Mesodermal cell (in vitro differentiated cells): Measurements from ENCODE around the gene SVIL.
"Not testable (repeated sequence)": the region's sequence is repeated elsewhere in the genome, so short reads cannot be mapped to it uniquely, and the experiment has no call there.

Source experiments
- H3K27ac ChIP-seq: 2 replicates; pipeline ENCODE4 v1.7.0; 2013; ENCODE audit warnings: mild to moderate bottlenecking, low read depth, low read length, moderate library complexity; ENCODE audit not compliant: severe bottlenecking
- H3K36me3 ChIP-seq: 2 replicates; pipeline ENCODE4 v1.7.1; 2013; ENCODE audit warnings: mild to moderate bottlenecking, low read length, moderate library complexity; ENCODE audit not compliant: control insufficient read depth, insufficient read depth
- H3K4me1 ChIP-seq: one replicate; pipeline ENCODE4 v1.7.1; 2013; ENCODE audit warnings: mild to moderate bottlenecking, low read length; ENCODE audit not compliant: insufficient read depth, control insufficient read depth, poor library complexity, severe bottlenecking
- H3K4me3 ChIP-seq: 2 replicates; pipeline ENCODE4 v1.7.0; 2013; ENCODE audit warnings: low read length, control low read depth, mild to moderate bottlenecking; ENCODE audit not compliant: insufficient read depth, poor library complexity, severe bottlenecking; ENCODE audit errors: extremely low read depth
- H3K9me3 ChIP-seq: 2 replicates; pipeline ENCODE4 v1.7.1; 2013; ENCODE audit warnings: mild to moderate bottlenecking, low read length, moderate library complexity; ENCODE audit not compliant: control insufficient read depth
- WGBS, 2 experiments: methylation state at CpG; one replicate each; pipeline ENCODE4 v1.1.5; 2013; ENCODE audit warnings: missing lambda C conversion rate in 2 of 2; ENCODE audit not compliant: insufficient coverage in 2 of 2; 5-methylcytosine and 5-hydroxymethylcytosine counted together

SVIL gene

GRCh38 chr10:29487032-29487883 is 147.5 kb downstream of the SVIL start:
- not testable (repeated sequence) for H3K27ac ChIP-seq, H3K9me3 ChIP-seq, H3K4me3 ChIP-seq
- Histone ChIP-seq H3K4me1 (peaks cover 29% of the 10 kb centered on the region), H3K36me3 (peaks cover 69% of the 10 kb centered on the region)
- WGBS, 2 experiments: 60 to 89% methylated on average over 4 to 8 of the region's 21 CpGs

DNA sequence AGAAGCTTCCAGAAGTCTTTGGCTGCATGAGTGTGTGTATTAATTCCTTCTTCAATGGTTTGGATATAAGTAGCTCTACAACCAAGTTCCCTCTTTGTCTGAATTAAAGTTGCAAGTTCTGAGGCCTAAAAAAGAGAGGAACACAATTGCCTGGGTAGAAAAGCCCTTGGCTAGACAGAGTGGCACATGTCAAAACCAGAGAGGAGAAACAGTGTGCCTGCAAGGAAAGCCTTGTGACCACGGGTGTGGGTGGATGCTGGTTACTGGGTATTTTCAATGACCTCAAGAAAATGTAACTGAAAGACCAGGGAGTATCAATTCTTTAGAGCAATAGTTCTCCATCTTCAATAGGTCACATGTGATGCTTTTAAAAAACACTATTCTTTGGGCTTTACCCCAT is 148.3 kb downstream of the SVIL start:
- Histone ChIP-seq H3K27ac (no peak overlapping the region), H3K4me3 (no peak overlapping the region), H3K4me1 (peaks cover 29% of the 10 kb centered on the region), H3K9me3 (no peaks in the 10 kb centered on the region), H3K36me3 (peaks cover 68% of the 10 kb centered on the region)
- WGBS, 2 experiments: 86% methylated on average over 1 of the region's 1 CpG; no CpG with 5 or more reads in 1 of the 2 experiments

- not testable (repeated sequence) for H3K27ac ChIP-seq, H3K9me3 ChIP-seq, H3K4me3 ChIP-seq
- peaks cover 66% of the 10 kb centered on the region for H3K36me3 ChIP-seq
- peaks cover 29% of the 10 kb centered on the region for H3K4me1 ChIP-seq
- 71 to 93% methylated on average over 1 to 5 of the region's 8 CpGs for WGBS, 2 experiments
Measured at GRCh38 chr10:29484677-29485076, 150.1 kb downstream of the SVIL start.

DNA sequence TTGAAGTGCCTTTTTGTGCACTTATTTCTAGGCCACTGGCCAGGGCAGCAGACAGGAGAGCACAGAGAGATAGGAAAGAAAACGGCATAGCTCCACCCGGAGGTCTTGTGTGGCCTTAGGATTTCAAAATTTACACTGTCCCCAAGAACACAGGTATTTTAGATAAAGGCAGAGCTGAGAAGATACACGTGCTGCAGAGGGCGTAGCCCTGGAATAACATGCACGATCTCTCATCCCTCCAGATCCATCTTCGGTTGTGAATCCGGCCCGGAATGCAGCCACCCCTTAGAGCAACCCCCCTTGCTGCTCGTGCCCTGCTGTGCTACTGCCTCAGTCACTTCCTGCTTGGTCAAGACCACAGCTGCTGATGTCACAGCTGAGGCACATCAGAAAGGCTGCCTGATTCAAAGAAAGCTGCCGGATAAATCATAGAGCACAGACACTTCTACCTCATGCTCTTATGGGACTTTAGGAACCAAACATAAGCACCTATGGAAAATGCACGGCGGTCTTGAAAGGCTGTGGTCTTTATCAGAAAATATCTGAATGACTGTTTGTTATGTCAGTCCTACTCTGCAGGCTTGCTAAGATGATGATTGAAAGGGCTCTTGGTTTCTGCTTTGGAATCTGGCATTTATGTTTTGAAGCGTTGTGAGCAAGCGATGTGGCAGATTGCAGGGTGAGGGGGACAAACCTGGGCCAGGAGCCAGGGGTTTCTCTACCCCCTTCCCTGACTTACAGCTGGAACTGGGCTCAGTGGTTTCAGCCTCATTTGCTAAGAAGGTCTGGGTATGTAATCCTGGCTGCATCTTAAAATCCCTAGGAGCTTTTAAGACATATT is 152.0 kb downstream of the SVIL start:
- Histone ChIP-seq H3K4me1 (peaks cover 27% of the 10 kb centered on the region), H3K4me3 (no peak overlapping the region), H3K9me3 (no peaks in the 10 kb centered on the region), H3K27ac (no peak overlapping the region), H3K36me3 (peaks cover 67% of the 10 kb centered on the region)
- 49 to 80% methylated on average over 4 to 10 of the region's 14 CpGs for WGBS, 2 experiments

GRCh38 chr10:29481906-29482440 is 152.8 kb downstream of the SVIL start:
- 75 to 80% methylated on average over 1 to 2 of the region's 5 CpGs for WGBS, 2 experiments
- no peak overlapping the region for H3K27ac ChIP-seq
- no peaks in the 10 kb centered on the region for H3K9me3 ChIP-seq
- peaks cover 27% of the 10 kb centered on the region for H3K4me1 ChIP-seq
- H3K4me3 ChIP-seq: no peak overlapping the region
- H3K36me3 ChIP-seq: peaks cover 73% of the 10 kb centered on the region

DNA sequence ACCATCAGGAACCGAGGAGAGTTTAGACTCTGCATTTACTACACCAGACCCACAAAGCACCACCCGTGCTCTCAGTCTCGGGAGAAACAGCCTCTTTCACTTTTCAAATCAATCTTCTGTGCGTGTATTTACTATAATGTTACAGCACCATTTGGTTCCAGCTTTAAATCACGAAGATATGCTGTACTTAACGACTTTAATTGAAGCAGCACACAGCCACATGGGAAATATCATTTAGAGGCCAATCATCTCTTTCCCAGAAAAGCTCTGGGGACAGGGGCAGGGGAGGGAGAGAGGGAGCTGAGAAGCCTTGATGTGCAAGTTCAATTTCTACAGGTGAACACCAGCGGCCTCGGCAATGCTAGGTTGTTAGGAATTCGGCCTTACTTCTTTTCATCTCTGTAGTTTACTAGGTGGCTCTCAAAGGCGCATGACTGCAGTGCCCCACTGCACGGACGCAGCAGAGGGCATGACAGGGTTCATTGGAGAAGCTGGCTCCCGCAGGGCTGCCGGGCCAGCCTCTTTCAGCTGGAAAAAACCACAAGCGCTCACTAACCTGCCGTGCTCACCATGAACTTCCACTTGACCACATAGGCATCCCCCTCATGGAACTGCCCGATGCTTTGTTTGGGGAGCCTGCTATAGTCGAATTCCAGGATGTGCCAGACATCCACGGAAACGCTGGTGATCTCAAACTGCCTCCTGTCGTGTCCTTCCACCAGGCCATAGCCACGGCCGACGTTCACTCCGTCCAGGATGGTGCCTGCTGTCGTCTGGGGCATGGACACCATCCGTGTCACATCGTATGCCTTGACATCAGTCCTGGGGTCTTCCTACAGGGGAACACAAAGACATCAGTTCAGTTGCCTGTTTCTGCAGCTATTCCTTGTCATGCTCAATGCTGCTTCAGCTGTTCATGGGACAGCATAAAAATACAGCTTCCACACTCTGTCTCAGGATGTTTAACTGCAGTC is 154.5 kb downstream of the SVIL start:
- Histone ChIP-seq H3K4me1 (peaks cover 18% of the 10 kb centered on the region), H3K9me3 (no peaks in the 10 kb centered on the region), H3K36me3 (peaks cover 68% of the 10 kb centered on the region), H3K4me3 (no peak overlapping the region), H3K27ac (no peak overlapping the region)
- whole genome bisulfite sequencing, 2 experiments: 91 to 92% methylated on average over 18 to 20 of the region's 28 CpGs

DNA sequence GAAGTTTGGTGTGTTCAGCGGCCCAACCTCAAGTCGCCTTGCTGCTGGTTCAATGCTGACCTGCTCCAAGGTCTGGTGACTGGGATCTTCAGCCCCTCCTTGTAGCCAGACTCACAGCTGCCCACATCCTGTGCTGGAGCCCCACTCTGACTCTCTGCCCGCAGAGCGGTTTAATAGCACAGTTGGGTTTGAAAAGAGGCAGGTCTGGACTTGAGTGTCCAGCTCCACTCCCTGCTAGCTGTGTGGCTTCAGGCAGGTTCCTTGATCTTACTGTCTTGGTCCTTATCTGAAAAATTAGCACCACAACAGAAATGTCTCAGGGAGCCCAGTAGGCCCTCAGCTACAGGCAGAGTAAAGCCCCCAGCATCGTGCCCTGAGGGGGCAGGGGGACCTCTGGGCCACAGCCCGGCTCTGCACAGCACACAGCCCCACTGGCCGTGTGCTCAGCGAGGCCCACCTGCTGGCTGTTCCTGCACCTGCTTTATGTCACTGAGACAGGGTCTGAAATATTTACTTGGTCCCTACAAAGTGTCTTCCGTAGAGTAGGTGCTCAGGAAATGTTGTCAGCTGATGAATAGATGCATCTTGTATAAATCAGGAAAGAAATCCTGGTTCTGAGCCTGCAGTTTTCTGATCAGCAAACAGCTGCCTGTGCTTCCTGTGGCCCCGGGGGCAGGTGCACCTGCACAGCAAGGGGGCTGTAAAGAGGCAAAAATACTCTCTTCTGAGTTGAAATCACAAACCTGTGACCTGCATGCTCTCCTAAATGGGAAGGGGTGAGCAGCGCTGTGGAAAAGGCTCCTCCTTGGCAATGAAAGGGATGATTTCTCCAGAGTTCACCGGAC is 155.5 kb downstream of the SVIL start:
- WGBS, 2 experiments: 82 to 95% methylated on average over 9 to 12 of the region's 12 CpGs

GRCh38 chr10:29473406-29474100 is 161.2 kb downstream of the SVIL start:
- WGBS, 2 experiments: 93 to 94% methylated on average over 17 to 18 of the region's 19 CpGs
- no peaks in the 10 kb centered on the region for H3K9me3 ChIP-seq
- no peak overlapping the region for H3K4me3 ChIP-seq
- H3K4me1 ChIP-seq: no peaks in the 10 kb centered on the region
- peaks cover 89% of the 10 kb centered on the region for H3K36me3 ChIP-seq
- H3K27ac ChIP-seq: no peak overlapping the region

More for the DNA sequence above, 155.5 kb downstream of the SVIL start:
- peak overlapping the region; percentile 16 for H3K27ac ChIP-seq
- H3K4me3 ChIP-seq: no peak overlapping the region
- H3K36me3 ChIP-seq: peaks cover 71% of the 10 kb centered on the region
- no peaks in the 10 kb centered on the region for H3K9me3 ChIP-seq
- peaks cover 13% of the 10 kb centered on the region for H3K4me1 ChIP-seq

GRCh38 chr10:29473087-29473356 is 161.7 kb downstream of the SVIL start:
- WGBS, 2 experiments: 98 to 100% methylated on average over 5 to 6 of the region's 6 CpGs
- Histone ChIP-seq H3K4me1 (no peaks in the 10 kb centered on the region), H3K36me3 (peaks cover 84% of the 10 kb centered on the region), H3K27ac (no peak overlapping the region), H3K4me3 (no peak overlapping the region), H3K9me3 (no peaks in the 10 kb centered on the region)
